SK-N-SH (cell line): ENCODE measurements around the gene AIP.

Experiments
- CTCF ChIP-seq: fragments of 200-600 bp; sonication (generic); IDR thresholded peaks from 2 replicates; pipeline ENCODE4 v1.6.1; 2017; ENCODE audit warnings: antibody characterized with exemption, mild to moderate bottlenecking, moderate library complexity
- ELF1 ChIP-seq: IDR thresholded peaks from 2 replicates; pipeline ENCODE4 v1.4.0; 2012
- JUND ChIP-seq: IDR thresholded peaks from 2 replicates; pipeline ENCODE4 v1.4.0; 2012

GRCh38 chr11:67522338-67522737 lies 39.5 kb downstream of the AIP start:
- TF ChIP-seq JUND, result no peak
- no peak for TF ChIP-seq CTCF
- no peak for TF ChIP-seq ELF1
